Activated CD4-positive, alpha-beta T cell treated with anti-CD3 and anti-CD28 coated beads, Interleukin-10, Interleukin-2, amounts not matched to agents 100 ng/mL and 50 ng/mL, durations not matched to agents 16 hours and 8 hours (primary cell): Measurements from ENCODE around the gene ACP2.

Source experiments
- DNase-seq: peaks from one replicate; pipeline ENCODE4 v3.0.0-alpha.2; 2020

The ACP2 gene

DNA sequence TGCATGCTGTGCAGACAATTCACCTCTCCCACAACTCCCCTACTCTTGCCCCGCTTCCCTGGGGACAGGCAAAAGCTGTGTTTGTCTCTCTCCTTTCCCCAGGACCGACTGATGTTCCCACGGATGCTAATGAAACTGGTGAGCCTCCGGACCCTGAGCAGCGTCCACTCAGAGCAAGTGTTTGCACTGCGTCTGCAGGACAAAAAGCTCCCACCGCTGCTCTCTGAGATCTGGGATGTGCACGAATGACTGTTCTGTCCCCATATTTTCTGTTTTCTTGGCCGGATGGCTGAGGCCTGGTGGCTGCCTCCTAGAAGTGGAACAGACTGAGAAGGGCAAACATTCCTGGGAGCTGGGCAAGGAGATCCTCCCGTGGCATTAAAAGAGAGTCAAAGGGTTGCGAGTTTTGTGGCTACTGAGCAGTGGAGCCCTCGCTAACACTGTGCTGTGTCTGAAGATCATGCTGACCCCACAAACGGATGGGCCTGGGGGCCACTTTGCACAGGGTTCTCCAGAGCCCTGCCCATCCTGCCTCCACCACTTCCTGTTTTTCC lies 19.9 kb upstream of the ACP2 start:
- DNase-seq, result no peak

DNA sequence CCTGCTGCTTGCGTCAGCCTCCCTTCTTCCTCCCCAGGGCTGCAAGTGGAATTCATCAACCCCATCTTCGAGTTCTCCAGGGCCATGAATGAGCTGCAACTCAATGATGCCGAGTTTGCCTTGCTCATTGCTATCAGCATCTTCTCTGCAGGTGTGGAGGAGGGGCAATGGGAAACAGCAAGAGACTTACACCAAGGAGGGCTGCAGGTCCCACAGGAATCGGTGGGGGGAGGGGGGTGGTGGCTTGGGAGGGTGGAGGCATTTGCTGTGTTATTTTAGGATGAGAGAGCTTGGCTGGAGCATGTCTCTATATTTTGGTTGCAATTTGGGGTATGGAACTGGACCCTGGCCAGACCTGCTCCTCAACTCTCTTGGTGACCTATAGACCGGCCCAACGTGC lies 19.3 kb upstream of the ACP2 start:
- DNase-seq, result no peak

DNA sequence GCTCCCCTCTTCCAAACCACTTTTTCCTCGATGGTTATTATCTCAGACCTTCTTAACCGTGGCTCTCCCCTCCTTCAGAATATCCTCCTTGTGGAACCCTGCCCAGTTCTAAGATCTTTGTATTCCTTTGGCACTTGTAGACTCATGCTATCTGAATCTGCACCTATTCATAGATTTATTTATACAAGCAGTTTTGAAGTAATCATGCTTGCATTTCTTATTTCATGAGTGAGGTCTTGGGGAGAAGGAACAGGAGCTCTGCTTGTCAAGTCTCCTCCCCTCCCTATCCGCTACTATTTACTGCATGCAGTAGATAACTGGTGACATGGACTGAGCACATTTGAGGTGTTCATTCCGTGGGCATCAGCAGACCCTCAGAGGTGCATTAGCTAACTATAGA lies 15.9 kb upstream of the ACP2 start:
- no peak for DNase-seq

DNA sequence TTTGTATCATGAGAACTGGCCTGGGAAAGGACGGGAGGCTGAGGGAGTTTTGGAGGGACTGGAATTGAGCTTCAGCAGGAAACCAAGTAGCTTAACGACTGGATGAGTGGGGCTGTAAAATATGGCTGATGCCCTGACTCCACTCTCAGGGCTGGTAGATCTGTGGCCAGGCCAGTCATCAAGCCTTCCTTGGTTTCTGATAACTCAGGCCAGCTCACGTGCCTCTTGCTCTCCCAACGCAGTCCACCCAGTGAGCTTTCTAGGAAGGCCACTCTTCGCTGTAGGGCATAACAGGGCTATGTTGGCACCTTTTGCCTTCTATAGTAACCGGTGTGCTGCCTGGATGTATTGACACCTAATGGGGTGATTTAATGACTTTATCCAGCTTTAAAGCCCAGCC lies 15.5 kb upstream of the ACP2 start:
- DNase-seq, result no peak

DNA sequence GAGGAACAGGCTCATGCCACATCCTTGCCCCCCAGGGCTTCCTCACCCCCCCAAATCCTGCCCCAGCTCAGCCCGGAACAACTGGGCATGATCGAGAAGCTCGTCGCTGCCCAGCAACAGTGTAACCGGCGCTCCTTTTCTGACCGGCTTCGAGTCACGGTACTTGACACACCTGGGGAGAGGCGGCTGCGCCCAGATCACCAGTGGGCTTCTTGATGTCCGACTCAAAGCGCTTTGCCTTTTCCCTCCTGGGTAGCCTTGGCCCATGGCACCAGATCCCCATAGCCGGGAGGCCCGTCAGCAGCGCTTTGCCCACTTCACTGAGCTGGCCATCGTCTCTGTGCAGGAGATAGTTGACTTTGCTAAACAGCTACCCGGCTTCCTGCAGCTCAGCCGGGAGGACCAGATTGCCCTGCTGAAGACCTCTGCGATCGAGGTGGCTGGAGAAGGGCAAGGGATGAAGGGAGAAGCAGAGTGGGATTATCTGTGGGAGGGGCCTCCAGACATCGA lies 12.7 kb upstream of the ACP2 start:
- DNase-seq, result no peak

DNA sequence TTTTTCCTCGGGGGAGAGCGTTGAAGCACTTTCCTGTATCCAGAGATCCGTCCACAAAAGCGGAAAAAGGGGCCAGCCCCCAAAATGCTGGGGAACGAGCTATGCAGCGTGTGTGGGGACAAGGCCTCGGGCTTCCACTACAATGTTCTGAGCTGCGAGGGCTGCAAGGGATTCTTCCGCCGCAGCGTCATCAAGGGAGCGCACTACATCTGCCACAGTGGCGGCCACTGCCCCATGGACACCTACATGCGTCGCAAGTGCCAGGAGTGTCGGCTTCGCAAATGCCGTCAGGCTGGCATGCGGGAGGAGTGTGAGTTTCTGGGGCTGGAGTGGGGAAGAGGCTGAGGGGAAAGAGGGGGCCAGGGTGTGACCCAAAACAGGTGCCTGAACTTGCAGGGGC lies 11.8 kb upstream of the ACP2 start:
- DNase-seq, result no peak

DNA sequence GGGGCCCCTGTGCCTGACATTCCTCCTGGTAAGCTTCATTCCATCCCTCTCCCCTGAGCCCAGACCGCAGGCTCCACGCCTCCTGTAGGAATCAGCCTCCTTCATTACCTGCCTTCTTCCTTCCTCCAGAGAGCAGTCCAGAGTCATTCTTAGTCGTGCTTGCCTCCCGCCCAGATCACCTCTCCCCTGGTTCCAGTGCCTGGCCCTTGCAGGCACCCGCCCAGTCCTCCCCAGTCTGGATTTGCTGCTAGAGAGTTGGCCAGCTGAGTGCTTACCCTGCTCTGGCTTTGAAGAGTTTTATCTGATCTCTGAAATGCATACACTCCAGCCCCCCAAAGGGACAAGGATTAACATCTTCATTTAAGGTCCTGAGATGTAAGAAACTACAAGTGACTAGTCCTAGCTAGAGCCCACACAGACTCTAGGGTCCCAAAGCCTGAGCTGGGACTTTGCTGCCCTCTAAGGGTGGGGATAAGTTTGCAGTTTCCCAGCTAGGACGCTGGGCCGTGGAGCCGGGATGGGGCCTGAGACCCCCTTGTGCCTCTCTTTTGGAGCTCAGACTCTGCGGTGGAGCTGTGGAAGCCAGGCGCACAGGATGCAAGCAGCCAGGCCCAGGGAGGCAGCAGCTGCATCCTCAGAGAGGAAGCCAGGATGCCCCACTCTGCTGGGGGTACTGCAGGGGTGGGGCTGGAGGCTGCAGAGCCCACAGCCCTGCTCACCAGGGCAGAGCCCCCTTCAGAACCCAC lies 10.8 kb upstream of the ACP2 start:
- DNase-seq, result peak; percentile 41

DNA sequence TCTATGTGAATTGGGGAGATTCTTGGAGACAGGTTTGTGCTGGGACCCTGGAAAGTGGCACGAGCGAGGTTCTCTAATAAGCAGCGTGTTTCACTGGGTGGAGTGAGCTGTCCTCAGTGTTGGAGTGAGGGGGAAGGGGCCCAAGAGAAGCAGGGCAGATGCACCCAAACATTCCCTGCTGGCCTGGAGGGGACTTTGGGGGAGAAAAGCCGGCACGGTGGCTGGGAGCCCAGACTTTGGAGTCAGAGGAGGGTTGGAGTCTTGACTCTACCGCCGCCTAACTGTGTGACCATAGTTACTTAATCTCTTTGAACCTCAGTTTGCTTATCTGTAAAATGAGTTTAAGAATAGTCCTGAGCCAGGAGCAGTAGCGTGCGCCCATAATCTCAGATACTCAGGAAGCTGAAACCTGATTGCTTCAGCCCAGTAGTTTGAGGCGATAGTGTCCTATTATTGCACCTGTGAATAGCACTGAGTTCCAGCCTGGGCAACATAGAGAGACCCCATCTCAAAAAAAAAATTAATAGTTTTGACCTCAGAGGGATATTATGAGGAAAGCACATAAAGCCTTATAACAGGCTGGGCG lies 9.8 kb upstream of the ACP2 start:
- DNase-seq, result no peak

DNA sequence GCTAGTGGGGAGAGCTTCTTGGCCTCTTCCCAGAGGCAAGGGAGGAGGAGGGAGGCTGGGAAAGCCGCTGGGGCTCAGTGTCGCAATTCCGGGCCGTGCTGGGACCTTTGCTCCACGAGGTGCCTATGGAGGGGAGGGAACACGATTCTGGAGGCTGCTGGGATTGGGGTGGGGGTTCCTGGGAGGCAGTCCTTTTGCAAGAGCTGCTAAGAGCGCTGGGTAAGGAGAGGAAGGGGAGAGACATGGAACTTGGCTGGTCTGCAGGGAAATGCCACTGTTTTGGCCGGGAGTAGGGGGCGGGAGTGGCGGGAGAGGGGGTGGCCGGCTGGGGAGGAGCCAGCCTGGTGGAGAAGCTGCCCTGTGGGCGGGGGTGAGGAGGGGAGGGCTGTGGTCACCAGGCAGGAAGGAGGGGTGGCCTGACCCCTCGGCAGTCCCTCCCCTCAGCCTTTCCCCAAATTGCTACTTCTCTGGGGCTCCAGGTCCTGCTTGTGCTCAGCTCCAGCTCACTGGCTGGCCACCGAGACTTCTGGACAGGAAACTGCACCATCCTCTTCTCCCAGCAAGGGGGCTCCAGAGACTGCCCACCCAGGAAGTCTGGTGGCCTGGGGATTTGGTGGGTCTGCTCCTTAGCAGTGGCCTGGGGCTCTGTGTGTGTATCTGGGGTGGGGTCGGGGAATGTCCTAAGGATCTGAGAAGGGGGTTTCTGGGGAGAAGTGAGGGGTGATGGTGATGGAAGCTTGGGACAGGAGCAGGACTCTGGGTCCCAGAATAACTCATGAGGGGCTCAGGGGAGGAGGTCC lies 9.1 kb upstream of the ACP2 start, which contains the start of gene NR1H3:
Gene NR1H3 (plus strand): TSS at position 480 of the 800 bp plus-strand sequence. CDS start 1,221 bp downstream, outside the sequence.
- DNase-seq, result no peak

DNA sequence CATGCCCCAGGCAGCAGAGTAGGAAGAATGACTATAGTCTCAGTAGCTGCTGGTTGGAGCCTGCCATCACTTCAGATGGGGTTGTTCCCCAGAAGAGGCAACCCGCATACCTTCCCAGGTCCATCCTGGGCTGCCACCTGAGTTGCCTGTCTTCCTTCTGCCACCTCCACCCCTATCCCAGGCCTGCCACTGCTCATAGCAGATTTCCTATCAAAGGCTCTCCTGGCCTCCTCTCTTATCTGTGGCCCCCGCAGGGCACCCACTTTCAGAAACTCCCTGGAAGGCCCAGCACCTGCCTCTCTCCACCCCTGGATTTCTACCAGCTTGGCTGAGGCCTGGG lies 8.5 kb upstream of the ACP2 start:
- DNase-seq, result no peak

DNA sequence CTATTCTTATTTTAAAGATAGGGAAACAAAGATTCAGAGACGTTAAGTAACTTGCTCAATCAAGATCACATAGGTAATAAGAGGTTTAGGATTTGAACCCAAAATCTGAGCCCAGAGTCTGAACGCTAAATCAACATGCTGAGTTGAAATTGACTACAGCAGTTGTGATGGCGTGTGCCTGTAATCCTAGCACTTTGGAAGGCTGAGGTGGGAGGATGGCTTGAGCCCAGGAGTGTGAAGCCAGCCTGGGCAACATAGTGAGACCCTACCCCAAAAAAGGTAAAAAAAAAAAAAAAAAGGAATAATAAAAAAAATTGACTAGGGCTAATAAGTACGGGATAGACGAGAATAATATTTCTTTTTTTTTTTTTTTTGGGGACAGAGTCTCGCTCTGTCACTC lies 7.8 kb upstream of the ACP2 start:
- no peak for DNase-seq

DNA sequence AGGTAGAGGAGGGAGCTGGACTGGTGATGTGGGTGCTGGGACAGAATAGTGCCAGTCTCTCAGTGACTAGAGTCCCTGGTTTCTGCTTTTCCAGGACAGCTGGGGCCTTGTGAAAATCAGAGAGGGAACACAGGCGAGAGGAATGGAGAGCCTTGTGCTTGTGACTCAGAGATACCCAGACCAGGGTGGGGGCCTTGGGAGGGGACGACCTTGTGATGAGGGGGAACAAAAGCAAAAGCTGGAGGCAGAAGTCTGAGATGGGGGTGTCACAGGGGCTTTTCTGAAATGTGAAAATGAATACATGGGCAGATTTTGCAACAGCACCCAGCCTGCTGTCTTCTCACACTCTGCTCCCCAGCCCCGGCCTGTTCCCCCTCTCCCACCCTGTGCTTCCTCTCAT lies 5.8 kb upstream of the ACP2 start:
- DNase-seq, result no peak

DNA sequence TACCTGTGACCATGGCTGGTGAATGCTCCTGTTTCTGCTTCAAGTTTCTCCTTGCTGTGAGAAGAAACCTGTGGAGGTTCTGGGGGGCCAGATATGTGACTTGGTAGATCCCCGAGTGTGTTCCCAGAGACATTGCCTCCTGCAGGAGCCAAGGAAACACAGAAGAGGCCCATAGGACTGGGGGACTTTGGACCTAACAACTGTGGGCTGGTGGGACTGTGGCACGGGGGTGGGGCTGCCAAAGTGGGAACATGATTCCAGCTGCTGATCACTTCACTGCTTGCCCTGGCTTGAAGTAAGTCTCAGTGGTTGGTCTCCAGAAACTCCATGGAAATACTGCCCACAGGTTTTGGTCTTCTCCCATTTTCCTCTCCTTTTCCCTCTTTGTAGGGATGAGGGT lies 5.0 kb upstream of the ACP2 start:
- DNase-seq, result no peak

DNA sequence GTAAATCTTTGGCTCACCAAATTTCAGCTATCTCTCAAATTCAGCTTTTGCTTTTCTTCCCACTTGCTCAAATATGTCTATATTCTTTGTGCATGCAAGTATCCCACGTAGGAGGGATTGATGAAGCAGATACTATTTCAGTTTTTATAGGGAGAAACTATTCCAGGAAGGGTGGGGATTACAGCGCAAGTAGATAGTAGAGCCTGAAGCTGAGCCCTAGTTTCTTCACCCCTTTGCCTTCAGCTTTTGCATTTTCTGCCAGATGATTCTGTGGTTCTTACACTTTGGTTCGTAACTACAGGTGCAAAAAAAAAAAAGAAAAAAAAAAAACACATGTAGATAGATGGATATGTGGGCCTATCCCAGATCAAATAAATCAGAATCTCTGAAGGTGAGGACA lies 3.1 kb upstream of the ACP2 start:
- no peak for DNase-seq

DNA sequence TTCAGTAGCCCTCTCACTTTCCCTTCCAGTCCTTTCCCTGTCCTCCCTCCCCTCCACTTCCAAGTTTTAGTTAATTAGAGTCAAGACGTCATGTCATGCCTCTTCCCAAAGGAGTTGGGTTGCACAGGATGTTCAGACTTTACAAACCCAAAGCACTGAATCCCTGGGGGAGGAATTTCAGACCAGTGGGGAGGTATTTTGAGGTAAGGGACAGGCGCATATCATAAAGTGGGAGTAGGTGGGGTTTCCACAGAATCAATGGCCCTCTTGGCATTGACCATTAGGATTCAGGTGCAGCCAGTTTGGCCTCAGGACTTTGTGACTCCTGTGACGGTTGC lies 733 bp upstream of the ACP2 start:
- DNase-seq, result no peak

DNA sequence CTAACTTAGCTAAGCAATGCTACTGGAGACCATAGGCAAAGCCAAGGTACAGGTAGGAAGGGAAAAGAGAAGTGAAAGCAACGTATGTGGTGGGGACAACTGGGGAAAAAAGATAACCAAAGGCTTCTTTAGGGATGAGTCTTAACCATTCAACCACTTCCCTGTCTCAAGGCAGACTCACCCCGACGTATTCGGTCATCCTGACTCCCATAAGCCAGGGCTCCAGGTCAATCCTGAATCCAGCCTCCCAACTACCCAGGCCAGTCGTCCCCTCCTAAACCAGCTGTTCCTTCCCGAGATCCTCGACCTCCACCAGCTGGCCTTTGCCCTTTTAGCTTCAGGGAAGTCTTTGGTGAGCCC lies 330 bp downstream of the ACP2 start:
- DNase-seq, result no peak

DNA sequence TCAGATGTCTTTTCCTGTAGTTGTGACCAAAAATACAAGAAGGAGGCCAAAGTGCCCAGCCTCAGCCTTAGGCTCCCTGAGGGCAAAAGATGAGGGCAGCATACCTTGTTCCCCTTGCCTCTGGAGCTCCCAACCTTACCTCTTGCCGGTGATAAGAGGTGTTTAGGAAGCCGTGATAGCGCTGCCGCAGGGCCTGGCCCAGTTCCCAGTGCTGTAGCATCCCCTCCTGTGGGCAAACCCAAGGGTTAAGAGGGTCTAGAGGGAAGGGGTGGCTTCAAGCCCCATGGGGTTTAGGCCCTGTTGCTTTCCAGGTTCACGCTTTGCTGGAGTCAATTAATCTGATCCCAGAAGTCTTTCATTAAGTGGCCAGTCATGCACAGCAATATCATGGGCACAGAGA lies 1.1 kb downstream of the ACP2 start:
- DNase-seq, result no peak

DNA sequence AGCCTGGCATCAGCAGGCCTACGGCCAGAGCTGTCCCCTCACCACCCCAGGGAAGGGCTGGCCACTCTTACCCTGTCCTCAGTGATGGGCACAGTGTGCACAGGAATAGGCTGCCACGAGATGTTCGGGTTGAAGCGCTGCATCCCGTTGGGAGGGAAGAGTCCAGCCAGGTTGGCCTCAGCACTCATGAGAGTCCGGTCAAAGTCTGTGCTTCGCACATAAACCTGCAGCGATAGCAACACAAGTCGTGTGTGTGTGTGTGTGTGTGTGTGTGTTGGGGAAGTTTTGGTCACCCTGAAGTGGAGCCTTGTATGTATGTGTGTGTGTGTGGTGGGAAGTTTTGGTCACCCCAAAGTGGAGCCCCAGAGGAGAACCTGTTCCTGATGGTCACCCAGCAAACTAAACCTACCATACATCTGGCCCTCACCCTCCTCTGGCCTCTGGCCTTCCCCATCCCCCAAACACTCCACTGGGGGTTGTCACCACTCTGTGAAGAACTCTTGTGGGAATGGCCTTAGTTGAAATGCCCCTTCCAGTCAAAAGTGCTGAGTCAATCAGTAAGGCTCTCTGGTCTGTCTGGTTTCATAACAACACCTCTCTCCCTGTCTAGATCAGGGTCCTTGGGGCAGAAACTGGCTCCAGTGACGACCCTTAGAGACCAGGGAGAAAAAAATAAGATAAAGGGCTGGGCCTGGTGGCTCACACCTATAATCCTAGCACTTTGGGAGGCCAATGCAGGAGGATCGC lies 2.8 kb downstream of the ACP2 start:
- no peak for DNase-seq

DNA sequence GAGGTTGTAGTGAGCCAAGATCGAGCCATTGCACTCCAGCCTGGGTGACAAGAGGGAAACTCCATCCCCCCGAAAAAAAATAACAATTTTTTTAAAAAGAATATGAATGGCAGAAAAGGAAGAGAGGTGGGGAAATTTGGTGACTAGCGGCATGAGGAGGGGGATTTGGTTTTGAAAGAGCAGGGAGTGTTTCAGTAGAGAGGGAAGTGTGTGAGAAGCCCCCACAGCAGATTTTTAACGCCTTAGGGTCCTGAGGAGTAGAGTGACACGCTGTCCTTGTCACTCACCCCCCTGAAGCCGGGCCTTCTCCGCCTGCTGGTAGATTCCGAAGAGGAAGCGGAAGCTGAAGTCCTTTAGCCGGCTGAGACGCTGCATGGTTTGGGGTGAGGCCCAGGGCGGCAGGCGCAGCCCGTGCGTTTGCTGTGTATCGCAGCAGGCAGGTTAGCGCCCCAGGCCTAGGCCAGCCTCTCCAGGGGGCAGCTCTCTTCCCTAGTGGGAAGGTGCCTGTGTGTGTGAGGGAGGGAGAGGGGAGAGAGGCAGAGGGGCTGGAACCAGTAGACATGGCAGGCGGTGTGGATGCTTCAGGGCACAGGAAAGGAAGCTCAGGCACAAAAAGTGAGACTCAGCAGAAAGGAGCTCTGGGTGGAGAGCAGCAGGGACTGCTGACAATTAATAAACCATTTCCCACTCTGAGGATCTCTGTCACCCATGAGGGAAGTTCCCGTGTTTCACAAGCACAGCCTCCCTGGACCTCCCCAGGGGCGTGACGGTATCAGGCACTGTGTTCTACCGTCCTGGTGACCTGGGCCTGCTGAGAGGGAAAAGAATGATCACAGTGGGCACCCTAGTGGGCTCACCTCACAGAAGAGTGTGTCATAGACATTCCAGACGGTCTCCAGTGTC lies 3.9 kb downstream of the ACP2 start:
- no peak for DNase-seq

DNA sequence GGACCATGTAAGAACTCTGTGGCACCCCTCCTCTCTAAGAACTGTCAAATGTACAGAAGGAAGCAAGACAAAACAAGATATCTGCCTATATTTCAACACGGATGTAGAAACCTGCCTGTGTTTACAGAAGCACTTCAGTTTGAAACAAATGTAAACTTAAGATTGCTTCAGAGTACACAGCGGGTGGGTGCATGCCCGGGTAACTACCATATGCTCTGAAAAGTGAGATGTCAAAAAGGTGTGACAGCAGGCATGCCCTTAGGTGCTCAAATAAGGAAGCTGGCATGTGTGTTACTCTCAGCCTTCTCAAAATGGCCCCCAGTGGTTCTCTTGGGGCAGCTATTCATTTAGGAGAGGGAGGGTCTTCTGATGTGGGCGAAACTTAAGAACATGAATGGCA lies 5.2 kb downstream of the ACP2 start:
- DNase-seq, result no peak

DNA sequence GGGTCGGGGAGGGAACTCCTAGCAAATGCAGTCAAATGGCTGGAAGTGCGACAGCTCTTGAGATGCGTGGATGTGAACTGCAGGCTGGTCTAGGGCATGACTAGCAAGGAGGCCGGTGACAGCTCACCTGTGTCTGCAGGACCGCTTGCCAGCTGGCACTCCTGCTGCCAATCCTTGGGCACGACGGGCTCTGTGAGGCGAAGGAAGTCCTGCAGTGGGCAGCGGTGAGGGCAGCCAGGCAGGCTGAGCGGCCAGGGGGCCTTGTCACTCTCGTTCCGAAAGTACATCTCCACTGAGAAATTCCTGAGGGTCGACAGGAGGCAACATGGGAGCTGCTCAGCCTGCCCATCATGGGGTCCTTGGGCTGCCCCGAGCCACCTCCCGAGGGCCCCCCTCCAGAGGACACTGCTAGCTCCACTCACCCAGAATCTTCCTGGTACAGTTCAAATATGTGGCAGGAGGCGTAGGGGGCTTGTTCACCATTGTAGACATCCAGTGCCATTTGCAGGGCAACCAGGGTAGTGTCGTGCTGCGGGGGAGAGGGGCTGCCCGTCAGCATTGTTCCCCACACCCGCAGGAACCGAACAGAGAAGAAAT lies 5.9 kb downstream of the ACP2 start:
- DNase-seq, result no peak

DNA sequence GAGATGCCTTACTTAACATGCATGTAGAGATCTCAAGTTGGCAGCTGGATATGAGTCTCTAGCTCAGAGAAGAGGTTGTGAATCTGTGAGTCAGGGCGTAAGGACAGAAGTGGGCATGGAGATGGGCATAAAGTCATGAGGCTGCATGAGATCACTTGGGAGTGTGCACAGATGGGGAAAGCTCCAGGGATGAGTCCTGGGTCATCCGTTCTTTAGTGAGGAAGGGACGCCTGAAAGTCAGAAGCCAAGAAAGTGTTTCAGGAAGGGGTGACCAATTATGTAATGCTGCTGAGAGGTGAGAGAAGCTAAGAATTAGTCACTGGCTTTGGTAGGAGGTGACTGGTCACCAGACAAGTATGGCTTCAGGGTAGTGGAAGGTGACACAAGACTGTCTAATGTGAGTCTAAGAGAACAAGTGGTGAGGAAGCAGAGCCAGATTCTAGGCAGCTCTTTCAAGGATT lies 6.7 kb downstream of the ACP2 start:
- peak; percentile 20 for DNase-seq
